Measurements from ENCODE around the gene SLC7A1.

SLC7A1 gene

DNA sequence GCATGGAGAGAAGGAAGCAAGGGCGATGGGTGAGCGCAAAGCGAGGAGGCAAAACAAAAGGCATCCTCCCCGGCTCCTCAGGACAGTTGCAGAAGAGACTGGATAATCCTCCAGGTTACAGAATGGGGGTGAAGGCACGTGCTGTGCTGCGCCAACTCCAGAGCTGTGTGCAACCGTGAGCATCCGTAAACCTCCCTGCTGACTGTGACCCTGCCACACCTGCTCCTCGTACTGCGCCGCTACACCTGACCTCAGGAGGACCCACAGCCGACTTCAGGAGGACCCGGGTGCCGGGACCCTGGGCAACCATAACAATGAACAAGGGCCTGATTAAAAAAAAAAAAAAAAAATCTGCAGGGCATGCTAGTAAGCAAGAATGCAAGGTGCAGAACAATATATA, 68.7 kb downstream of the SLC7A1 start:
- DNase-seq, result no peak

DNA sequence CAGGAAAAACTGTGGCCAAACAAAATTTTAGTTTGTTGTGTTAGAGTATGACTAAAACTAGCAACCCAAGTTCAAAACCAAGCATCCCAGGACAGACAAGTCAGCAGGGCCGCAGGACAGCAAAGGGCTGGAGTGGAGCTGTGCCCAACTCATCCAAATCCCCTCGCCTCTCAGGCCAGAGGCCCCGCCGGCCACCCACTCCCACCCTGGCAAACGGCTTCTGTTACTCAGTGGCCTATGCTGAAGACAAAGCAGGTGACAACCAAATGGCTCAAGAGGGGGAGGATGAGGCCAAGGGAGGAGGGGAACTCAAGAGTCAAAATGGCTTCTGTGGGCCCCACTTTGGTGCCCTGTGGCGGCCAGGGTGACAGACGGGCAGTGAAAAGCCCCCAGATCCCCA, 69.7 kb downstream of the SLC7A1 start:
- DNase-seq, result no peak

DNA sequence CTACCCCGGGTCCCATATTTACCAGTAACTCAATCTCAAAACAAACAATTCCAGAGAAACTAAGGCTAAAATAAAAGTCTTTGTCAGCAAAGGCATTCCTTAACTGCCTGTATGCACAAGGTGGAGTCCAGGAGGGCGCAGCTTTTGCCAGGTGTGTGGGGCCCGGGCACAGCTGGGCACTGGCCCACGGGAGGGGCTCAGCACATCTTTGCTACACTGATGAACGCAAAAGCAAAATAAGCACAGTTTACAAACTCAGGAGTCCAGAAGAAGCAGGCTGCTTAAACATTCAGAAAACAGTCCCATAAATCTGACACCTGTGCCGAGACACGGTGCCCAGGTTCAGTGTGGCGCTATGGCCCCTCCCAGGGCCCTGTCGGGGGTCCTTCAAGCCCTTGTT, 70.8 kb downstream of the SLC7A1 start:
- DNase-seq, result no peak

DNA sequence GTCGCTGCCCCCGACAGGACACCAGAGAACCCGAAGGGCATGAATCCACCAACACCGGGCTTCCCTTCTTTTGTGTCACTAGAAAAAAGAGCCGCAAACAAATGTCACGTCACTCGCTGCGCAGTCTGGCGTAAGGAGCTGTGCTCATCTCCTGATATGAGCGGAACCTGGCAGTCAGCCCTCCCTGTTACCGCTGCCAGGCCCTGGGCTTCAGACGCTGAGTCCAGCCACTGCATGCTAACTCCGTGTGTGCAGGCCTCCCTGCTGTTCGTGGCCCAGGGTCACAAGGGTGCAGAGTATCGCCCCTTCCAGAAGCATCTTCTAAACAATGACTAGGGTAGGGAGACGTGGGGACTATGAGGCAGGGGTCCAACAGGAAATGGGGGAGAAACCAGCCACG, 71.3 kb downstream of the SLC7A1 start:
- no peak for DNase-seq

DNA sequence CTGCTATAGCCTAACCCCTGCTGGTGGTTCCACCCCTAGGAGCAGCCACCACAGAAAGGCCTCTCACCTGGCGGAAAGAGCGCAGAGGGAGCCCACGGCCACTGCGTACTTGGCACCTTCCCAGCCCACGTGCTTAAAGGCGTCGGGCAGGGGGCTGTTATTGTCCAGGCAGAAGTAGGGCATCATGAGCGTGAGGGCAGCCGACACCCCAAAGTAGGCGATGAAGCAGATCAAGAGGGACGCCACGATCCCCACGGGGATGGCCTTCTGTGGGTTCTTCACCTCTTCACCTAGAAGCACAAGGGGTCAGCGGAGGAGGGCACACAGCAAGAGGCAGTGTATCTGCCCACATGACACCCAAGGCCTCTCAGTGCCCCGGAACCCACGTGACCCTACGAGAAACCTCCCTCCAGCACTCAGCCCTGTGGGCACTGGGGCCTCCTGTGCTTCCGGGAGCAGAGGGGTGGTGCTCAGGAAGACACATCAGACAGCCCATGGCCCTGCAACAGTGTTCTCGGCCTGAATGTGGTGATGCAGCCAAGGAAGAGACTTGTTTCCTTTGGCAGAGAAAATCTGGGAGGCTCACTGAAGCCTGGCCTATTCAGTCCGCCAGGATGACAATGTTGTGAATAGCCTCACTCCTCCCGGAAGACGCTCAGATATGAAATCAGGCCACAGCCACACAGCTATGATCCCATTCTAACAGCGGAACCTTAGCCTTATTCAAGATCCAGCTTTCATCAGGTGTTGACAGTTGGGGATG, 72.1 kb downstream of the SLC7A1 start:
- no peak for DNase-seq

DNA sequence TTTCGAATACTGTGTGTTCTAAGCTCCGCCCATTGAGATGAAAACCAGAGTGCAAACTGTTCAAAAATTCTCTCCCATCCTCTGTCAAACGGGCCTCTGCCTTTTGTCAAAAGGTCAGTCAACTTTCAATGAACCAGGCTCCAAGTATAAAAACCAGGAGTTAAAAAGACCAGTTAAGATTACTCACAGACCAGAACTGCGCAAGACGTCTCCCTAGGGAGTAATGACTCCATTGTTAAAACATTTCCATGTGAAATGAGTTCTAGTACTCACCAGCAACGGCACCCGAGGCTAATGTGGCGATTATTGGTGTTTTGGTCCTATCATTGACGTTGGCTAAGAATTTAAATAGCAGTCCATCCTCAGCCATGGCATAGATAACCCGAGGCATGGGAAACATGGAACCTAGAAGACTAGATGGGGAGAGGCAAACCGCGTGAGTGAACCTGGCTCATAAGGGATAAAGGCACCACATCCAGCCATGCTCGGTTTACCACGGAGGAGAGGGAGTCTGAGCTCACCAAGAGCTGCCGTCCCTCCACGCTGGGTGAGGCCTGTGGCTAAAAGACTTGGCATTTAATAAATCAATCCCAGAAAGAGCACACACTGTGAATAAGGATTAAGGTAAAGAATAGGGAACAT, 73.3 kb downstream of the SLC7A1 start:
- no peak for DNase-seq

DNA sequence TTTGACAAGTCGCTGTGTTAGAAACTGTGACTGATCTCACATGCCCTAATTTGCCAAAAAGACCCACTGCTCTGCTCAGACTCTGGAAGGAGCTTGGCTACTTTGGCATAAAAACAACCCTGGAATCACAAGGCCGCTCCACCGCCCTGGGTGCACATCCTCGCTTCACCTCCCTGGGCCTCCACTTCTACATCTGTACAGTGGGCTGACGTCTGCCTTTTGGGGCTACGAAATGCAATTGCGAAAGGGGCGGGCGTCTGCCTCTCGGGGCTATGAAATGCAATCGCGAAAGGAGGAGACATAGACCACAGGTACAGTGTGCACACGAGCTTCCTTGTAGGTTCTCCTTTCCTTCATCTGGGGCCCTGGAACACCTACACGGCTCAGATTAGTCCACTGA, 74.2 kb downstream of the SLC7A1 start:
- no peak for DNase-seq

DNA sequence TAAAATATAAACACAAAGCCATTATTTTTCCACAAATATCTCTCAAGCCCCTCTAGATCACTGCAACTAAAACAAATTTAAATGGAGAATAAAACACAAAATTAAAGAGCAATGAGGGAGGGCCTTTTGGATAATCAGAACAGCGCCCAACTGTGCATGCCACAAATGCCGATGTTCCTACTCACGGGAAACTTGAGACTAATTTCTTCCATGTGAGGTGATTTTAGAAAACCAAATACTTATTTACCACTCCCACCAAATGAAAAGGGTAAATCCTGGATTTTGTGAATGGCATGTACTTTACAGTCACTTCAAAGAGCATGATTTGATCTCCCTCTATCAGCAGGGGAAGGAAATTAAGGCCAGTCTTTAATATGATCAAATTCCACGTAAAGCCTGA, 74.8 kb downstream of the SLC7A1 start:
- DNase-seq, result no peak

DNA sequence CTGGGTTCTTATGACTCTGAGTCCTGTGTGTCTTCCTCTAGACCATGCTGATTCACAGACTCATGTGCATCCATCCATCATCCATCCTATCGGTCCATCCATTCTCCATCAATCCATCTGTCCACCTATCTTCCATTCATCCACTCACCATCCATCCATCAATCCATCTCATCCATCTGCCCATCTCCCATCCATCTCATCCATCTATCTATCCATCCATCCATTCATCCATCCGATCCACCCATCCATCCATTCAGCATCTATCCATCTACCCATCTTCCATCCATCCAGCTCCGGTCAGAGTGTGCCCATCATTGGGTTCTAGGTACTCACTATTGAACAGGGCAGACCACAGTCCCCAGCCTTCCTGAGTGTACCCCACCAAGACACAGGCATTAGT, 75.6 kb downstream of the SLC7A1 start:
- no peak for DNase-seq

DNA sequence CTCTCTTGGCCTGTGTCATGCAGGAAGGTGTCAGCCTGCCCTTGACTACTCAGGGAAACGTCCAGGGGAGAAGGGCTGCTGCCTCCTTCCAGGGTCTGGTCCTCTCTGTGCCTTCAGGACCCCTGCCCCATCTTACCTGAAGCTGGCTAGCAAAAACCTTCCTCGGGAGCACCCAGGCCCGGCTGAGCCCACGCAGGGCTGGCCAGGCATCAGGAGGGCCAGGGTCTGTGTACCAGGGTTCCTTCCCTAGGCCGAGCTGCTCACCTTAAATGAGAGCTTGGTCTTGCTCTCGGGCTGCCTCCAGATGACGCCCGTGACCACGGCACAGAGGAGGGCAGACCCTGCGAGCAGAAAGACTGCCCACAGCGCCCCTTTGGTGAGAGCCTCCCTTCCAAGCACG, 78.6 kb downstream of the SLC7A1 start:
- no peak for DNase-seq

DNA sequence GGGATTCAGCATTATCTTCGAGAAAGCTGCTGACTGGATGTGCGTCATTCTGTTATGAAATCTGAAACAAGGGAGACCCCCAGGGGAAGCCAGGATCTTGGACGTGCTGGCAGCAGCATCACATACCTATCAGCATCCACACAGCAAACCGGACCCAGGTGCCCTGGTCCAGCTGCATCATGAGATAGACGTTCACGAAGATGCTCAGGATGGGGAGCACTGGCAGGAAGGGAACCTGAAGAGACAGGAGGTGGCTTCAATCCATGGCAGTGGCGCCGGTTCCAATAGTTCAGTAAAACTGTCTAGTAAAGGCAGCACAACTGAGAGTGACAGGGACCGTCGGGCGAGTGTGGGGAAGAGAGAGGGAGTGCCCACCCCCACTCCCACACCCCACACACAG, 79.5 kb downstream of the SLC7A1 start:
- no peak for DNase-seq

DNA sequence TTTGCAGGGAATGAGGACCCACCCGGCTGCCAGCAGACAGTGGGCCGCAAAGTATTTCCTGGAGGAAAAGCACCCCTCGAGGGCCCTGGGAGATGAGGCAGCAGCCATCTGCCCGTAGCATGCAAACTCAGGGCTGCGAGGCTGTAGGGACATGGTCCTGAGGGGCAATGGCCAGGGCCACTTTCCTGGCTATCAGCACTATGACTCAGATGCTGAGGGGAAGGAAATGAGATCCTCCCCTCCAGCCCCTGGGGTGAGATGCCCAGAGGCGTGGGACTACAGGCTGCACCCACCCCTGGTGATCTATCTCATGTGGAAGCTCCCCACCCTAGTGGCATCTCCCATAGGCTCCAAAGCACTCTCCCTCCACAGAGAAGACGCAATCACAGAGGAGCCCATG, 80.1 kb downstream of the SLC7A1 start:
- DNase-seq, result no peak

DNA sequence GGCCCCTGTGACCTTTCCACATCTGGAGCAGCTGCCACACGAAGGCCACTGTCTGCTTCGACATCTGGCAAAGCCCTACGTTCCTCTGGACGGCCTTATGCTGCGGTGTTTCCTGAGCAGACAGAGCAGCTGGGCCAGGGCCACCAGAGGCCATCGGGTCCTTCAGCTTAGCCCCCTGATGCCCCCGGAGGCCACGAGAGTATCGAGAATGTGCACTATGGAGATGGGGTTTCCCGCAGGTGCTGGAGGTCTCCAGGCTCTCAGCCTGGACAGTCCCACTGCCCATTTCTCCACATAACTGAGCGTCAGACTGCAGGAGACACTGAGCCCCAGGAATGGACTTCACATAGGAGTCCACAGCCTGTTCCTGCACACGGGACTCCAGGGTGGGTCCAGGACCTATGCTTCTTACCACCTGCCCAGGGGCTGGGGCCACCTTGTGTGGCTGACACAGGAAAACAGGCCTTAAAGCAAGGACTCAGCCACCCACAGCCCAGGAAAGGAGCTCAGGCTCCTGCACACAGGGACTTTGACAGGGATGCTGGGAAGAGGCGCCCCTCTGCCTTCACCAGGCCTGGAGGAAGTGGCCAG, 80.7 kb downstream of the SLC7A1 start:
- DNase-seq, result no peak

DNA sequence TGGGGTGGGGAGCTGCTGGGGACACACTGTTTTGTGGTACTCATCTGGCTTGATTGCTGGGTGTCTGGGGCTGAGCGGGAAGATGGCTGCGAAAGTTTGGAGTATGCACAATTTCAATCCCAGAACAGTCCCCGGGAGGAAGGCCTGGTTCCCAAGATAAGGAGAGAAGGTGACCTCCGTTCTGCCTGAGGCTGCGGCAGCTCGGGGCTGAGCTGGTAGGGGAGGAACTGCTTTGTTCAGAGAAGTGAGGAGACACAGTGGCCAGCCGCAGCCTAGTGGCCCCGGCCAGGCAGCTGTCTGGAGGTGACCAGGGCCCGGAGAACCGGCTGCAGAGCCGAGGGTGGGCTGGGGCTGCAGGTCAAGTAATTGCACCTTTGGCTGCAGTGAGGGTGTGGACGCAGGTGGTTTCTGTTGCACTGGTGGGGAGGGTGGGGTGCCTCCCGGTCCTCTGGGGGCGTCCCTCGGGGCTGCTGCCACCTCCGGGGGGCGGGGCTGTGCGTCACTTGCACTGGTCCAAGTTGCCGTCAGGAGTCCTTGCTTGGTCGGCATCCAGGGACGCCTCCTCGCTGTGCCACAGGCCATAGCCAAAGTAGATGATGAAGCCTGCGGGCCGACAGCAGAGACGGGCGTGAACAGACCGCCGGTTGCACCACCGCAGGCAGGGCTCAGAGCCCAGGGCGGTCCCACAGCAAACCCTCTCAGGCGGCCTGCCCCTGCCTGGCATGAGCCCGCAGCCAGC, 81.3 kb downstream of the SLC7A1 start:
- no peak for DNase-seq

DNA sequence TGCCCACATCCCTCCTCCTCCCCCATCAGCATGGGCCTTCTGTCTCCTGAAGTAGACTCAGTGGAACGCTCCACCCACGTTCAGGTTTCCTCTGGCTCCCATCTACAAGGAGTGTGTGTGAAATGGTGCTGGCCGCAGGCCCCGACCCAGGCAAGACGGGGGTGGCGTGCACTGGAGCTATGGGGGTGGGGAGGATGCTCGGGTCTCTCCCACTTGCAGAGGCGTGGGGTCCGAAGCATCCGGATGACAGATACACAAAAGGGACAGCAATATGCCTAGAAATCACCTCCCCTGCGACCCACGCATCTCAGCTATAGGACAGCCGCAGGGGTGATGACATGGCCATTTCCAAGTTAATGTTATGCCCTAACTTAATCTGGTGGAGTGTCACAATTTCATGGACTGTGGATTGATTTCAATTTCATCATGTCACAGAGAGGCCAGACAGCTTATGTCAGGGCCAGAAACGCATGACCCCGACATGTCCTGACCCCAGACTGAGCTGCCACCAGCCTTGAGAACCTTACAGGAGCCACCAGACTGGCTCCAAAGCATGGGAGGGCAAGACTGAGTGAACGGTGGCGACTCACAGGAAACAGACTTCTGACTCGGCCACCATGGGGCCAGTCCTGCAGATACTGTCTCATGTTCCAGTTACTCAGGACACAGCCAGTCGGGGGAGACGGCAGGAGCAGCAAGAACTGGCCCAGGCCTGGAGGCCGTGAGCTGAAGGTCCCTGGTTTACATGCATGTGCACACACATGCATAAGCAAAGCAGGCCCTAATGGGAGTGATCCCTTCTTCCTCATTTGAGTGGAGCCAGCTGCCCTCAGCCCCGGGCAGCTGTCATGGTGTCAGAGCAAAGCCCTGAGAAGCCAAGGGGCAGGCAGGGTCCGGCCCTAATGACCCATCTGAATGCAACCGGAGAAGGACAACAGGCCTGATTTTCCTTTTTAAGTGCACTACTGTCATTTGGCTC, 82.2 kb downstream of the SLC7A1 start:
- no peak for DNase-seq

DNA sequence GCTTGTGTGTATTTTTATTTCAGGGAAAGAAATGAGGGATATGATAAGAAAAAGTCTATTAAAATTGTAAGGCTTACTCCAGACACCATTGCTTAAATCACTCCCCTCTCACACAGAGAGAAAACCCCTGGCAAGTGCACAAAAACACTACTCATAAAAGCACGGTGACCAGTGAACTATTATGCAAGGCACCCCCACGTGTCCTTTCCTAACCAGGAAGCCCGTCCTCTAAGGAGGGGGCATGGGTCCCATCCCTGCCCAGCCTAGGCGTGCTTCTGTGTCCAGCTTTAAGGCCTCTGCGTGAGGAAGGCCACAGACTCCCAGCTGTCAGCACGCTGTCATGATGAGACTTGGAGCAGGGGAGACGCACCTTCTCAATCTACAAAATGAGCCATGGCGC, 83.5 kb downstream of the SLC7A1 start:
- DNase-seq, result no peak

DNA sequence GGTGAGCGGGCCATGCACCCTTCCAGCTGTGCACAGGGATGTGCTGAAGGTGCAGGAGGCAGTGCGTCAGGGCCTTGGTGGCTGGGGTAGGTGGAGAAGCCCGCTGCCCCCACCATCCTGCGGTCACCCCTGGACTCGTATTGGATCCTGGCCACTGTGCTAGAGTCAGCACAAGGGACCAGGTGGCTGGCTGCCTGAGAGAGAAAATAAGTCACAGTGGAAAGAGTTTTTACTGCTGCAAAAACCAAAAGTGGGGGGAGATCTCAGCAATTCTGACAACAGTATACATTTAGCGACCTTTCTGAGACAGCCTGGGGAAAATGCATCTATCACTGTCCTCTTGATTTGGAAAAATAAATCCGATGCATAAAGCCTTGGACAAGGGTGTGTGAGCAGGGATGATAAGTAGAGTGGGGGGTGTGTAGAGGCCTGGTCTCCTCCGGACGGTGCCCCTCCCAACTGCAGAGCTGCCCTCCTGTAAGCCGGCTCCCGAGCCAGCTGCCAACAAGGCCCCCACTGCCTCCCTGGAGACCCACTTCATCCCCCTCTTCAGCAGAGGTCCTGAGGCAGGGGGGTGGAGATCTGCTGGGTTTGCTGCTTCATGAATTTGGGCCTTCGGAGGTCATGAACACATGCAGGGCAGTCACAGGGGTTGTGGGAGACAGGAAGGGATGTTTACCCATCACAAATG, 84.2 kb downstream of the SLC7A1 start:
- no peak for DNase-seq

DNA sequence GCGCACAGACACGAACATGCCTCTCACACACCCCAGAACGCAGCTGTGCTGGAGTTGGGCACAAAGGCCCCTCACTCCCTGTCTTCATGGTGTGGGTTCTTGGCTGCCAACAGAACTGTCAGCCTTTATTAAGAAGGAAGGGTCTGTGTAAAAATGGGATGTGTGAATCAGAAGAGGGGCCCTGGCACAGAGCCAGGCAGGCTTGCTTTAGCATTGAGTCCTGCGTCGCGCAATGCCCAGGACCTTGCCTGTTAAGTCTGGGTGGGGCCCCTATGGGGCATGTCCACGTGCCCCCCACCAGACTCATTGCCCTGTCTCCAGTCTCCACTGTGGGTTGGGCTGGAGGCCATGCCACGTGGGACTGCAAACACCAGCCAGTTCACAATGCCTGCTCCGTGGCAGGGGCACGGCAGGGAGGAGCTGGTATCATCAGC, 84.8 kb downstream of the SLC7A1 start:
- no peak for DNase-seq

DNA sequence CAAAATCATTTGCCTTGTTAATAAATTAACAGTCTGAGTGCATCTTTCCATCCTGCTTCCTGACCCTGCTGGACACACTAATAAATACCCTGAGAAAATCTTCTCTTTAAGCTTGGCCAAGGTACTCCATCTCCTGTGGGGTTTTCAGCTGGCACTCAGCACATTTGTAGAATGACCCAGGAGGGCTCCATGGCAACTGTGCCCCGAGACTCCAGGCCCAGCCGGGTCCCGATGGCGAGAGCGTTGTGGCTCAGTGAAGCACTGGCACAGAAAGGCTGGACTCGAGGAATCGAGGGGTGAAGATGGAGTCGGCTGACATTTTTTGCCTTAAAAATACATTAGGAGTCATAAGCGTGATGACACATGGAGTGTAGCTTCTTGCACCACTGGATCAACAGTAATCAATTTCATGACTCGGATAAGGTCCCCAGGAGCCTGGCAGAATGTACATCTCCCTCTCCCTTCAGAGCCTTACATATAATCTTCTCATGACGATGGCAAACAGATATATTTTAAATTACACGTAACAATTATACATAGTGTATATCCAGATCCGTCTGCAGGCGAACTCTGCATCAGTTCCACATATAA, 85.4 kb downstream of the SLC7A1 start:
- no peak for DNase-seq

DNA sequence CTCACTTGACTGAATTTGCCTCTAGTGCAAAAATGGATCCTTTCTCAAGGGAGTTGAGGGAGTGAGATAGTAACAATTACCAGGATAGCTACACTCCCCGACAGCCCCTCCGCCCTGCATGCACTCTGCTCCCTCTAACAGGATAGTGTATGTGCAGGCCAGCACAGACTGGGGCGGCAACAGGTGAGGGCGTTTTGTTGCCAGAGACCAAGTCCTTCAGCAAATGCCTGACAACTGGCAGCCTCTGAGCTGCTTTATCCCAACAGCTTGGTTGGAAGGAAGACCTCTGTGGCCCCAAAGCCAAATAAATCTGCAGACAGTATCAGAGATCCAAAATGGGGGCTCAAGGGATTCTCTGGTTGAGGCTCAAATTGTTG, 86.6 kb downstream of the SLC7A1 start:
- no peak for DNase-seq

DNA sequence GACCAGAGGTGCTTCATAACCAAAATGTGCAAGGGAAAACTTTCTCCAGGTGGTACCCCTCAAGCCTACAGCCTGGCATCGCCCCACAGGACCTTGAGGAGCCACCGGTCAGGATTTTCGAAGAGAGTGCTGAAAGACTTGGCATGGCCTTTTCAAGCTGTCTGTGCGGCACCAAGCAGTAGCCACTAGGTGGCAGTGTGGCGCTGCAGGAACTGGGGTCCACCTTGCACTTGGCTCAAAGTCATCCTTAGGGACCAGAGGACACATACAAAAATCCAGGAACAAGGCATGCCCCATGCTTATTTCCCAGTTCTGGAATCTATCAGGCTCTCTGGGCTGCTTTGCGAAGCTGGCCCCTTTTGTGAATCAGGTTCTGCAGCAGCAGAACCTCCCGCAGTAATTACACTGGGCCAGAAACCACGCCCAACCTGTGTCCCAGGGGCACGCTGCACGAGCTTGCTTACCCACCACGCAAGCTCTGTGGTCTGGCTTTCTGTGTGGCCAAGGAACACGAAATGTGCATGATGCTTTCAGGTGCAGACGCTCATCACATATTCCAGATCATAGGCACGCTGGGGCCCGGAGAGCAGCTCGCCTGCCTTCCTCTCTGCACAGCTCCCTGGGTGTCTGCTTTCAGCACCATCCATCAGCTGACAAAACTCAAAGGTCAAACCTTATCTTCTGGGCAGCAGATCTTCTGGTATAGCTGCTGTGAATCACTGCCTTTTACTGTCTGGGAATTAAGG, 87.2 kb downstream of the SLC7A1 start:
- DNase-seq, result peak; percentile 80 to 82
